HFFc6 (cell line): ENCODE results near the gene ZNF358. TPM values are rescaled to one million over a fixed set of nuclear protein-coding genes. Genes with fewer than 3 reads are reported as not detected.

Experiments
- DNase-seq: peaks from one replicate; pipeline ENCODE4 v3.0.0-alpha.2; 2018
- H3K27ac Mint-ChIP-seq: 2 replicates; pipeline ENCODE4 v1.8.0; 2020; ENCODE audit warnings: mild to moderate bottlenecking, mixed read lengths
- H3K27me3 Mint-ChIP-seq: 2 replicates; pipeline ENCODE4 v1.8.0; 2021; ENCODE audit warnings: mild to moderate bottlenecking, moderate library complexity, mixed read lengths; ENCODE audit not compliant: insufficient read depth
- H3K36me3 Mint-ChIP-seq: 2 replicates; pipeline ENCODE4 v1.8.0; 2021; ENCODE audit warnings: low read depth, mixed read lengths
- H3K4me1 Mint-ChIP-seq: 2 replicates; pipeline ENCODE4 v1.8.0; 2020; ENCODE audit warnings: low read depth, mixed read lengths
- H3K4me3 Mint-ChIP-seq: 2 replicates; pipeline ENCODE4 v1.8.0; 2020; ENCODE audit warnings: mild to moderate bottlenecking, moderate library complexity, mixed read lengths
- H3K9me3 Mint-ChIP-seq: 2 replicates; pipeline ENCODE4 v1.8.0; 2020; ENCODE audit warnings: mild to moderate bottlenecking, mixed read lengths
- total RNA-seq, 6 experiments: library from RNA; stranded (reverse); fragmentation: NEBNext Ultra II Directional; extraction: Animal tissue kit (Norgen Biotek cat#: 25700); gene quantifications; 2 replicates in 1 of 6; 3 replicates in 5 of 6; pipeline ENCODE4 v1.2.3, GENCODE V29; 2021
- TF ChIP-seq, protein P1 (sequence below): fragments of 200-600 bp; sonication (generic); IDR thresholded peaks from 2 replicates; pipeline ENCODE4 v1.5.0; 2021; ENCODE audit warnings: antibody characterized with exemption, mild to moderate bottlenecking

The ZNF358 gene
- total RNA-seq, 6 experiments from 2014 or later: 30.0 to 41.1 (median 35.8) TPM

DNA sequence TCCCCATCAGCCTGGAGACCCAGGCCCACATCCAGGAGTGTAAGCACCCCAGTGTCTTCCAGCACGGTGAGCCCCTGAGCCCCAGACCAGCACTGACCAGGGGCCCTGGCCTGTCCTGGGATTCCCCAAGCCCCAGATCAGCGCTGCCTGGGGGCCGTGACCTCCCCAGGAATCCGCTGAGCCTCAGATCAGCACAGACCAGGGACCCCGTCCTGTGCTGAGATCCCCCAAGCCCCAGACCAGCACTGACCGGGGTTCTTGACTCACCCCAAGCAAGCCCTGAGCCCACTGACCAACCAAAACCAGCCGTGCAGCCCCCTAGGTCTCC lies 12.3 kb downstream of the ZNF358 start:
- no peak overlapping the region for H3K27ac Mint-ChIP-seq
- peaks cover 15% of the 10 kb centered on the region for H3K4me1 Mint-ChIP-seq
- TF ChIP-seq, protein P1, sequence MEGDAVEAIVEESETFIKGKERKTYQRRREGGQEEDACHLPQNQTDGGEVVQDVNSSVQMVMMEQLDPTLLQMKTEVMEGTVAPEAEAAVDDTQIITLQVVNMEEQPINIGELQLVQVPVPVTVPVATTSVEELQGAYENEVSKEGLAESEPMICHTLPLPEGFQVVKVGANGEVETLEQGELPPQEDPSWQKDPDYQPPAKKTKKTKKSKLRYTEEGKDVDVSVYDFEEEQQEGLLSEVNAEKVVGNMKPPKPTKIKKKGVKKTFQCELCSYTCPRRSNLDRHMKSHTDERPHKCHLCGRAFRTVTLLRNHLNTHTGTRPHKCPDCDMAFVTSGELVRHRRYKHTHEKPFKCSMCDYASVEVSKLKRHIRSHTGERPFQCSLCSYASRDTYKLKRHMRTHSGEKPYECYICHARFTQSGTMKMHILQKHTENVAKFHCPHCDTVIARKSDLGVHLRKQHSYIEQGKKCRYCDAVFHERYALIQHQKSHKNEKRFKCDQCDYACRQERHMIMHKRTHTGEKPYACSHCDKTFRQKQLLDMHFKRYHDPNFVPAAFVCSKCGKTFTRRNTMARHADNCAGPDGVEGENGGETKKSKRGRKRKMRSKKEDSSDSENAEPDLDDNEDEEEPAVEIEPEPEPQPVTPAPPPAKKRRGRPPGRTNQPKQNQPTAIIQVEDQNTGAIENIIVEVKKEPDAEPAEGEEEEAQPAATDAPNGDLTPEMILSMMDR: no peak
- H3K4me3 Mint-ChIP-seq: no peak overlapping the region
- no peak for DNase-seq
- no peaks in the 10 kb centered on the region for H3K9me3 Mint-ChIP-seq
- peaks cover 2% of the 10 kb centered on the region; the same call in 1 of the 2 replicates for H3K27me3 Mint-ChIP-seq
- H3K36me3 Mint-ChIP-seq: peaks cover 4% of the 10 kb centered on the region; the same call in 1 of the 2 replicates

DNA sequence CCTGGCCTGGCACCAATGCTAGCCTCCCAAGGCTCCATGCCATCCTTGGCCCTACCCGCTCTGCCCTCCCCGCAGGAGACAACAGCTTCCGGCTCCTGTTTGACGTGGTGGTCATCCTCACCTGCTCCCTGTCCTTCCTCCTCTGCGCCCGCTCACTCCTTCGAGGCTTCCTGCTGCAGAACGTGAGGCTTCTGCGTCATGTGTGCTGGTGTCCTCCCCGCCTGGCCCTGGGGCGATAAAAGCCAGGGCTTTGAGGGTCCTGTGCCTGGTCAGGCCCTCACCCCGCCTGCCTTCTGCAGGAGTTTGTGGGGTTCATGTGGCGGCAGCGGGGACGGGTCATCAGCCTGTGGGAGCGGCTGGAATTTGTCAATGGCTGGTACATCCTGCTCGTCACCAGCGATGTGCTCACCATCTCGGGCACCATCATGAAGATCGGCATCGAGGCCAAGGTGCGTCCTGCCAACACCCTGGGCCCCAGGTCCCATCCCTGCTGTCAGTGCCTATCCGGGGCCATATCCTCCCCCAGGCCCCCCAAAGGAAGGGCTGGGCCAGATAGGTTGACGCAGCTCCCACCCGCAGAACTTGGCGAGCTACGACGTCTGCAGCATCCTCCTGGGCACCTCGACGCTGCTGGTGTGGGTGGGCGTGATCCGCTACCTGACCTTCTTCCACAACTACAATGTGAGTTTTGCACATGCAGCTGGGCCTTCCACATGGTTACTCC lies 12.8 kb downstream of the ZNF358 start:
- Mint-ChIP-seq H3K9me3 (no peaks in the 10 kb centered on the region), H3K4me1 (peaks cover 13% of the 10 kb centered on the region), H3K4me3 (no peak overlapping the region), H3K36me3 (peaks cover 4% of the 10 kb centered on the region; the same call in 1 of the 2 replicates), H3K27me3 (peaks cover 2% of the 10 kb centered on the region; the same call in 1 of the 2 replicates), H3K27ac (no peak overlapping the region)
- no peak for DNase-seq
- TF ChIP-seq, protein P1: no peak

DNA sequence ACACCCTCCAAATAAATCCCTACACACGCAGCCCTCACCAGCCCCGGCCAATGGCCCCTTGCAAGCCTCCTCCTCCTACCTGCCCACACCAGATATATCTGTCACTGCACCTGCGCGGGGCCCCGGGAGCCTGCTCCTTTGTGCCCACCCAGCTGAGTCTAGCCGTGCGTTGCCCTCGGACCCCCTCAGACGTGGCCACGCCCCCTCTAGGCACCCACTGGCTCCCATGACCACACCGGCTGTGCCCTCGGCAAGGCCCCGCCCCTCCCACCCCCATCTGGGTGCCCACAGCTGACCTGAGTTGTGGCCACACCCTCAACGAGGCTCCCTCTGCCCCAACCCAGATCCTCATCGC lies 13.3 kb downstream of the ZNF358 start:
- Mint-ChIP-seq H3K4me3 (no peak overlapping the region), H3K4me1 (peaks cover 13% of the 10 kb centered on the region), H3K36me3 (peaks cover 4% of the 10 kb centered on the region; the same call in 1 of the 2 replicates), H3K9me3 (no peaks in the 10 kb centered on the region), H3K27me3 (peaks cover 2% of the 10 kb centered on the region; the same call in 1 of the 2 replicates), H3K27ac (no peak overlapping the region)
- DNase-seq: no peak
- TF ChIP-seq, protein P1: no peak

DNA sequence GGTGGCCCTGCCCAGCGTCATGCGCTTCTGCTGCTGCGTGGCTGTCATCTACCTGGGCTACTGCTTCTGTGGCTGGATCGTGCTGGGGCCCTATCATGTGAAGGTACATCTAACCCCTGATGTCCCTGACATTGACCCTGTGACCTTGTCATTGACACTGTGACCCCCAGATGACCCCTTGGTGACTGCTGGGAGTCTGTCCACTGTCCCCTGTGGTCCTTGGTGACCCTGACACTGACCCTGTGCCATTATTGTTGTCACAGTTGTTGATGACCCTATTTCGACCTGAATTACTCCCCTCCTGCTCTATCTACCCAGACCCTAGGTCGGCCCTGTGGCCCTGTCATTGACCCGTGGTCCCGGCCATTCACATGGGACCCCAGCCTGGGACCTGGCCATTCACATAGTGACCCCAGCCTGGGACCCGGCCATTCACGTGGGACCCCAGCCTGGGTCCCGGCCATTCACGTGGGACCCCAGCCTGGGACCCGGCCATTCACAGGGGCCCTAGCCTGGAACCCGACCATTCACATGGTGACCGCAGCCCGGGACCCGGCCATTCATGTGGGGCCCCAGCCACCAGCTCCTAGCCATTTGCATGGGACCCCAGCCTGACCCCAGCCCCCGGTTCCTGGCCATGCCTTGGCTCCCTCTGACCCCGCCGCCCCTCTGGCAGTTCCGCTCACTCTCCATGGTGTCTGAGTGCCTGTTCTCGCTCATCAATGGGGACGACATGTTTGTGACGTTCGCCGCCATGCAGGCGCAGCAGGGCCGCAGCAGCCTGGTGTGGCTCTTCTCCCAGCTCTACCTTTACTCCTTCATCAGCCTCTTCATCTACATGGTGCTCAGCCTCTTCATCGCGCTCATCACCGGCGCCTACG lies 13.9 kb downstream of the ZNF358 start:
- Mint-ChIP-seq H3K4me1 (peaks cover 13% of the 10 kb centered on the region), H3K27ac (no peak overlapping the region), H3K9me3 (no peaks in the 10 kb centered on the region), H3K27me3 (peaks cover 4% of the 10 kb centered on the region), H3K4me3 (no peak overlapping the region), H3K36me3 (peaks cover 4% of the 10 kb centered on the region; the same call in 1 of the 2 replicates)
- DNase-seq: no peak
- TF ChIP-seq, protein P1: no peak

DNA sequence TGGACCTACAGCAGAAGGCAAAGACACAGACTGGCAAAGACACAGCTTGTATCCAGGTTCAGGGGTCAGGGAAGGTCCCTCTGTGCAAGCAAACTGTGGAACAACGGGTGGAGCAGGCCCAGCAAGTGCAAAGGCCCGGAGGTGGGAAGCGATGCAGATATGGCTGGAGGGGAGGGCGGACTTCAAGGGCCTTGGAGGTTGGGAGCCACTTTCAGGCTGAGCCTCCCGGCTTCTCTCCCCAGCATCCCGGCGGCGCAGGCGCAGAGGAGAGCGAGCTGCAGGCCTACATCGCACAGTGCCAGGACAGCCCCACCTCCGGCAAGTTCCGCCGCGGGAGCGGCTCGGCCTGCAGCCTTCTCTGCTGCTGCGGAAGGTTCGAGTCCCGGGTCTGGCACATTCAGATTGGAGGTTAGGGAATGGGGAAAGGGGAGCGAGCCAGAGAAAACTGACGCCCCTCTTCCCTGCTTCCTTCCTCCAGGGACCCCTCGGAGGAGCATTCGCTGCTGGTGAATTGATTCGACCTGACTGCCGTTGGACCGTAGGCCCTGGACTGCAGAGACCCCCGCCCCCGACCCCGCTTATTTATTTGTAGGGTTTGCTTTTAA lies 17.5 kb downstream of the ZNF358 start:
- peak; percentile 79 for DNase-seq
- H3K27me3 Mint-ChIP-seq: peaks cover 4% of the 10 kb centered on the region
- H3K4me3 Mint-ChIP-seq: peak overlapping the region; percentile 98
- H3K27ac Mint-ChIP-seq: peak overlapping the region; percentile 97
- TF ChIP-seq, protein P1: no peak
- H3K9me3 Mint-ChIP-seq: no peaks in the 10 kb centered on the region
- H3K4me1 Mint-ChIP-seq: peaks cover 19% of the 10 kb centered on the region
- peaks cover 4% of the 10 kb centered on the region; the same call in 1 of the 2 replicates for H3K36me3 Mint-ChIP-seq
